HG02642 (cell line): ENCODE results near the gene PROM2.

ENCODE experiments used
- ATAC-seq: cut with Tn5 transposase; IDR thresholded peaks from one replicate; pipeline ENCODE4 v1.9.1; 2021; ENCODE audit warnings: mild to moderate bottlenecking; ENCODE audit not compliant: unreplicated experiment, poor library complexity

PROM2 gene

GRCh38 chr2:95301876-95302641 is 27.8 kb downstream of the PROM2 start:
- no peak for ATAC-seq

- ATAC-seq = no peak
Observed at GRCh38 chr2:95303191-95303919, 29.1 kb downstream of the PROM2 start.

- no peak for ATAC-seq
Observed at GRCh38 chr2:95305380-95306061, 31.3 kb downstream of the PROM2 start.

GRCh38 chr2:95306336-95306895 is 32.2 kb downstream of the PROM2 start:
- ATAC-seq = no peak

- no peak for ATAC-seq
Observed at GRCh38 chr2:95307036-95307435, 32.8 kb downstream of the PROM2 start.

GRCh38 chr2:95307878-95308277 is 33.6 kb downstream of the PROM2 start:
- ATAC-seq = no peak

- no peak for ATAC-seq
Observed at GRCh38 chr2:95308426-95308990, 34.3 kb downstream of the PROM2 start.

- ATAC-seq = no peak
Observed at GRCh38 chr2:95309599-95309998, 35.4 kb downstream of the PROM2 start.

- no peak for ATAC-seq
Observed at GRCh38 chr2:95310216-95310615, 36.0 kb downstream of the PROM2 start.

GRCh38 chr2:95310651-95311050 is 36.4 kb downstream of the PROM2 start:
- no peak for ATAC-seq

GRCh38 chr2:95311815-95312542 is 37.7 kb downstream of the PROM2 start:
- ATAC-seq = no peak

GRCh38 chr2:95312543-95313201 is 38.4 kb downstream of the PROM2 start:
- ATAC-seq = no peak

- ATAC-seq = no peak
Observed at GRCh38 chr2:95313296-95314131, 39.3 kb downstream of the PROM2 start.

GRCh38 chr2:95314598-95314963 is 40.3 kb downstream of the PROM2 start:
- no peak for ATAC-seq

- ATAC-seq = no peak
Observed at GRCh38 chr2:95314964-95315611, 40.8 kb downstream of the PROM2 start.

GRCh38 chr2:95315801-95316411 is 41.7 kb downstream of the PROM2 start:
- no peak for ATAC-seq

GRCh38 chr2:95316466-95317122 is 42.3 kb downstream of the PROM2 start:
- ATAC-seq = no peak
